GM23248 (cell line): ENCODE measurements around the gene TIMP3. TPM values are rescaled to one million over a fixed set of nuclear protein-coding genes. Genes with fewer than 3 reads are reported as not detected.

ENCODE experiments used
- DNase-seq: peaks from one replicate; pipeline ENCODE4 v3.0.0-alpha.2; 2015
- H2AFZ ChIP-seq: fragments of 200-600 bp; sonication (generic); 2 replicates; pipeline ENCODE4 v1.6.1; 2016; ENCODE audit warnings: antibody characterized with exemption
- H3F3A ChIP-seq: fragments of 200-600 bp; sonication (generic); 2 replicates; pipeline ENCODE4 v1.6.1; 2016; ENCODE audit warnings: mild to moderate bottlenecking, antibody characterized with exemption, mixed run types; ENCODE audit not compliant: insufficient read depth
- H3K27ac ChIP-seq: fragments of 200-600 bp; sonication (generic); 2 replicates; pipeline ENCODE4 v1.5.1; 2016; ENCODE audit warnings: mild to moderate bottlenecking
- H3K27me3 ChIP-seq: fragments of 200-600 bp; sonication (generic); replicated peaks from 2 replicates; pipeline ENCODE4 v1.6.1; 2016; ENCODE audit warnings: mild to moderate bottlenecking; ENCODE audit not compliant: insufficient read depth
- H3K36me3 ChIP-seq: fragments of 200-600 bp; sonication (generic); 2 replicates; pipeline ENCODE4 v1.6.1; 2016; ENCODE audit warnings: low read depth, mild to moderate bottlenecking
- H3K4me1 ChIP-seq: fragments of 200-600 bp; sonication (generic); 2 replicates; pipeline ENCODE4 v1.6.1; 2016; ENCODE audit warnings: mild to moderate bottlenecking; ENCODE audit not compliant: insufficient read depth
- H3K4me2 ChIP-seq: fragments of 200-600 bp; sonication (generic); one replicate; pipeline ENCODE4 v1.6.1; 2016; ENCODE audit warnings: mild to moderate bottlenecking; ENCODE audit not compliant: unreplicated experiment
- H3K4me3 ChIP-seq: fragments of 200-600 bp; sonication (generic); 2 replicates; pipeline ENCODE4 v1.5.1; 2016; ENCODE audit warnings: mild to moderate bottlenecking
- H3K79me2 ChIP-seq: fragments of 200-600 bp; sonication (generic); 2 replicates; pipeline ENCODE4 v1.6.1; 2016; ENCODE audit warnings: mild to moderate bottlenecking; ENCODE audit not compliant: insufficient read depth
- H3K9ac ChIP-seq: fragments of 200-600 bp; sonication (generic); 2 replicates; pipeline ENCODE4 v1.6.1; 2016; ENCODE audit warnings: mild to moderate bottlenecking
- H3K9me2 ChIP-seq: fragments of 200-600 bp; sonication (generic); 2 replicates; pipeline ENCODE4 v1.6.1; 2016; ENCODE audit warnings: mixed run types, mild to moderate bottlenecking, moderate library complexity; ENCODE audit not compliant: insufficient read depth
- H3K9me3 ChIP-seq: fragments of 200-600 bp; sonication (generic); one replicate; pipeline ENCODE4 v1.6.1; 2017; ENCODE audit warnings: low read depth
- H4K20me1 ChIP-seq: fragments of 200-600 bp; sonication (generic); 2 replicates; pipeline ENCODE4 v1.6.0; 2016; ENCODE audit not compliant: insufficient read depth
- EZH2 ChIP-seq: fragments of 200-600 bp; sonication (generic); IDR thresholded peaks from 2 replicates; pipeline ENCODE4 v1.6.1; 2018; ENCODE audit warnings: antibody characterized with exemption, mild to moderate bottlenecking; ENCODE audit not compliant: insufficient read depth, poor library complexity, severe bottlenecking
- EZH2phosphoT487 ChIP-seq: fragments of 200-600 bp; sonication (generic); IDR thresholded peaks from 2 replicates; pipeline ENCODE4 v1.6.1; 2018; ENCODE audit warnings: antibody characterized with exemption, moderate library complexity, mild to moderate bottlenecking, low read depth; ENCODE audit not compliant: insufficient read depth
- WGBS, 2 experiments: methylation state at CpG; one replicate each; pipeline ENCODE4 v1.1.6; 2015 to 2017; ENCODE audit warnings: low lambda C conversion rate in 2 of 2, low coverage in 1 of 2; ENCODE audit errors: missing lambda C conversion rate in 2 of 2; 5-methylcytosine and 5-hydroxymethylcytosine counted together
- in situ Hi-C: fragments of 300-500 bp; cut with MboI; formaldehyde crosslinking; loops from 2 replicates; pipeline ENCODE4 v1.15.0; 2020
- polyA plus RNA-seq: library from polyadenylated mRNA; unstranded; fragments of >200 nt; fragmentation: Nextera tagmentation; extraction: Ambion mirVana; gene quantifications from 2 replicates; pipeline ENCODE4 v1.2.1, GENCODE V29; 2016
- total RNA-seq: library from RNA; depleted of rRNA; stranded (reverse); fragments of >200 nt; shearing (Covaris generic); gene quantifications from 2 replicates; pipeline ENCODE4 v1.2.3, GENCODE V29; 2014

The TIMP3 gene
- total and polyA plus RNA-seq, 2 experiments from 2014 or later, result 1,254 to 1,465 TPM

GRCh38 chr22:32817137-32817730 is 15.7 kb downstream of the TIMP3 start:
- peaks cover 40% of the 10 kb centered on the region for H3K36me3 ChIP-seq
- H3K79me2 ChIP-seq, result peaks cover 100% of the 10 kb centered on the region
- peaks cover 35% of the 10 kb centered on the region for H4K20me1 ChIP-seq
- no peak overlapping the region for H3K4me3 ChIP-seq
- WGBS, 2 experiments, result 96 to 100% methylated on average over 1 of the region's 1 CpG
- no peak for DNase-seq
- TF ChIP-seq EZH2phosphoT487 (no peak), EZH2 (no peak)
- H3K4me1 ChIP-seq, result peaks cover 40% of the 10 kb centered on the region
- no peak overlapping the region for H3K9ac ChIP-seq
- H2AFZ ChIP-seq, result no peak overlapping the region
- no peak overlapping the region for H3K4me2 ChIP-seq
- peaks cover 93% of the 10 kb centered on the region for H3F3A ChIP-seq
- no peaks in the 10 kb centered on the region for H3K9me2 ChIP-seq
- H3K27ac ChIP-seq, result peak overlapping the region; percentile 51
- in situ Hi-C loops, result no loop called here
- H3K27me3 ChIP-seq, result no peaks in the 10 kb centered on the region
- no peaks in the 10 kb centered on the region for H3K9me3 ChIP-seq

GRCh38 chr22:32818446-32819115 is 17.1 kb downstream of the TIMP3 start:
- Histone ChIP-seq H3K79me2 (peaks cover 100% of the 10 kb centered on the region), H4K20me1 (peaks cover 32% of the 10 kb centered on the region), H3K9me3 (no peaks in the 10 kb centered on the region), H3K27ac (peak overlapping the region; percentile 51), H3K4me2 (no peak overlapping the region), H3K27me3 (no peaks in the 10 kb centered on the region), H2AFZ (no peak overlapping the region), H3K9ac (peak overlapping the region; percentile 25; the same call in 1 of the 2 replicates), H3K4me3 (no peak overlapping the region), H3K4me1 (peaks cover 39% of the 10 kb centered on the region), H3K9me2 (no peaks in the 10 kb centered on the region), H3K36me3 (peaks cover 41% of the 10 kb centered on the region), H3F3A (peaks cover 92% of the 10 kb centered on the region)
- TF ChIP-seq EZH2 (no peak), EZH2phosphoT487 (no peak)
- in situ Hi-C loops, result no loop called here
- 81 to 83% methylated on average over 12 of the region's 12 CpGs for WGBS, 2 experiments
- no peak for DNase-seq

GRCh38 chr22:32819120-32819519 is 17.6 kb downstream of the TIMP3 start:
- WGBS, 2 experiments, result 84 to 85% methylated on average over 7 of the region's 7 CpGs
- peak overlapping the region; percentile 51 for H3K27ac ChIP-seq

GRCh38 chr22:32820131-32821119 is 18.9 kb downstream of the TIMP3 start:
- no peak for TF ChIP-seq EZH2
- no peak for TF ChIP-seq EZH2phosphoT487
- Histone ChIP-seq H3K36me3 (peaks cover 38% of the 10 kb centered on the region), H2AFZ (no peak overlapping the region), H3K9me2 (no peaks in the 10 kb centered on the region), H3K79me2 (peaks cover 100% of the 10 kb centered on the region), H3K4me2 (no peak overlapping the region), H4K20me1 (peaks cover 28% of the 10 kb centered on the region), H3K27me3 (no peaks in the 10 kb centered on the region), H3F3A (peaks cover 91% of the 10 kb centered on the region), H3K27ac (peak overlapping the region; percentile 51), H3K4me1 (peaks cover 28% of the 10 kb centered on the region), H3K9ac (no peak overlapping the region), H3K9me3 (no peaks in the 10 kb centered on the region), H3K4me3 (no peak overlapping the region)
- 68 to 75% methylated on average over 12 to 13 of the region's 13 CpGs for WGBS, 2 experiments
- in situ Hi-C loops, result no loop called here
- peak; percentile 54 for DNase-seq

More at GRCh38 chr22:32819120-32819519, 17.6 kb downstream of the TIMP3 start:
- Histone ChIP-seq H3K36me3 (peaks cover 38% of the 10 kb centered on the region), H4K20me1 (peaks cover 28% of the 10 kb centered on the region), H3K9me3 (no peaks in the 10 kb centered on the region), H3K4me2 (no peak overlapping the region), H3K4me3 (no peak overlapping the region), H3K4me1 (peaks cover 34% of the 10 kb centered on the region), H3K27me3 (no peaks in the 10 kb centered on the region), H2AFZ (no peak overlapping the region), H3K79me2 (peaks cover 100% of the 10 kb centered on the region), H3K9ac (peak overlapping the region; percentile 25; the same call in 1 of the 2 replicates), H3F3A (peaks cover 92% of the 10 kb centered on the region), H3K9me2 (no peaks in the 10 kb centered on the region)
- TF ChIP-seq EZH2 (no peak), EZH2phosphoT487 (no peak)
- no peak for DNase-seq
- in situ Hi-C loops, result no loop called here
